Fibroblast of skin of right biceps (primary cell): ENCODE results near the gene STRADB.
"Not testable (repeated sequence)": the region's sequence is repeated elsewhere in the genome, so short reads cannot be mapped to it uniquely, and the experiment has no call there.

Experiments used
- DNase-seq: peaks from one replicate; pipeline ENCODE4 v3.0.0-alpha.2; 2013

The STRADB gene

DNA sequence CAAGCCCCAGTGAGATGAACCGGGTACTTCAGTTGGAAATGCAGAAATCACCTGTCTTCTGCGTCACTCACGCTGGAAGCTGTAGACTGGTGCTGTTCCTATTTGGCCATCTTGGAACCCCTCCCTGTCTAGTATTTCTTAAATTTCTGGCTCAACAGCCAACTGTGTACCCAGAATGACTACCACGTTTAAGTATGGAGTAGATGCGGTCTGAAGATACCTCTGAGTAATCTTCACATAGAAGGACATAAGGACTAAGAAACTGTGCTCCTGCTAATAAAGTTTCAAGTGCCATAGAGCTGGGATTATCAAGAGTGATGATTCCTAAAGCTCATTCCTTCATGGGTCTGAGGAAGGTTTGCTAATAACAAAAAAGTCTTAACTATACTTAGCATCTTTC is 20.7 kb upstream of the STRADB start:
- no peak for DNase-seq

DNA sequence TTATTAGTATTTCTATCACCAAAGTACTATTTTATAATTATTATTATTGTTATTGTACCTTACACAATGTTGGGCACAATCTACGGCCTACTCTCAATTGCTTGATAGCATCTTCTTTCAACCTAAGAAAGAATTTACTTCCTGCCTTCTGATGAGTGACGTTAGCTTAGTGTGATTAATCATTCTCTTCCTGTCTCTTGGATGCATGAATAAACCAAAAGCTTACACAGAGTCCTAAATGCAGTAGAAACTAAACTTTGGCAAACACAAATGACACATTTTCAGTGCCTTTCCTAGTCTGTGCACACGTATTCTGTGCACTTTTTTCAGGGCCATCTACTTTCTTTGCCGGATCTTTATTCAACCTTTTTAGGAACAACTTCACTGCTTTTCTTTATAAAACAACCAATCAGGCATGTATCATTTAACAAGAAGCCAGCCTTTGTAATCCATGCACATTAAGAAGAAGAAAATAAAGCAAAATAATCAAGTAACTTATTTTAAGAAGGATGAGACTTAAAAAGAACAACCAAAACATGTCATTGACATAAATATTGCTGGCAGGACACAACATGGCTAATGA is 19.4 kb upstream of the STRADB start:
- peak; percentile 78 for DNase-seq

DNA sequence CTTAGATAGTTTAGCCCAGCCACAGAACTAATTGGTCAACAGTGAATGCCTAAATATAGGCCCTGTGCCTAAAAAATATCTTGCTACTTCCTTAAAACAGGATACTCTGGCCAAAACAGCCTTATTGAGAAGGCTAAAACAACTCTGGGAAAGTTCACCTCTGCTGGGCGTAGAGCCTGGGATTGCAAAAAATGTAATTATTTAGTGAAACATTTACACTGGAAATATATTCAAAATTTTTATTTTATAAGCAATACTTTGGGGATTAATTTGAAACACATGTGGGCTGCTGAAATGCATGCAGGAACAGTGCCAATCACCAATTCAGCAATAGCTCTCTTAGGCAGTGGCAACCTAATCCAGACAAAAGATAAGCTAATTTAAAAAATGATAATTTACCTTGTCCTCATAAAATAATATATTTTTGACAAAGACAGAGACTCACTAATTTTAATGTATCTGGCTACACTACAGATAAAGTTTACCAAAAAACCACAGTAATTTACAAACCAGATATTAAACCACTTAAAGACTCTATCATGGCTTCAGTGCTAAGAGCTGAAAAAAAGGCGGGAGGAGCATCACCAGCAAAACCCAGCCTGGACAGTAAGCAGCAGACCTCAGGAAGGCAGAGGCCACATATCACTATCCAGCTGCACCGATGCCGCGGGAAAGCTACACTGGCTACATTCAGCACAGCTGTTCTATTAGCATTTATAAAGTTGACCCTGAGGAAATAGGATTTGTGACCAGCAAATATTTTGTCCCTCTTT is 18.7 kb upstream of the STRADB start:
- peak; percentile 61 for DNase-seq

DNA sequence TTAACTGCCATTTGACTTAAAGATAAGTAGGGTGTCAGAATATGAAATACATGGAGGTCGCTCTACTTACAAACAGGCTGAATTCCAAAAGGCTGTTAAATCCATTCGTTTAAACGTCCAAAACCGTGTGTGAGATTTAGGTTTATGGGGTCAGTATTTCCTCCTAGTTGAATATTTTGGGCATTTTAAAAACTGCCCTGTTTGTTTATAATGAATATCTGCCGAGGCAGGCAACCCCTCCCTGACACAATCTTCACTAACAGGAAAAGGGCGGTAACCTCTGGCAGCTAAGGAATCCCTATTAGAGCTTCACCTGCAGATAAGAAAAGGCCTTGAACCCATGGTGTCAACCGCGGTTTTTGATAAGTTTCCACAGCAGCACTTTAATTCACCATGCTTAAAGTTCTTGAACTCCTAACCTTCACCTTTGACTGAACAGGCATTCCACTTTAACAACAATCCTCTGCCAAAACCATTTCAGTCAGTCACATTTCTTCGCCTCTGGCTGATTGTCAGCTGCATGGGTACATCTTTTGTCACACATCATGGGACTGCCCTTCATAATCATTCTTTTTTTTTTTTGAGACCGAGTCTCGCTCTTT is 18.0 kb upstream of the STRADB start:
- DNase-seq = no peak

DNA sequence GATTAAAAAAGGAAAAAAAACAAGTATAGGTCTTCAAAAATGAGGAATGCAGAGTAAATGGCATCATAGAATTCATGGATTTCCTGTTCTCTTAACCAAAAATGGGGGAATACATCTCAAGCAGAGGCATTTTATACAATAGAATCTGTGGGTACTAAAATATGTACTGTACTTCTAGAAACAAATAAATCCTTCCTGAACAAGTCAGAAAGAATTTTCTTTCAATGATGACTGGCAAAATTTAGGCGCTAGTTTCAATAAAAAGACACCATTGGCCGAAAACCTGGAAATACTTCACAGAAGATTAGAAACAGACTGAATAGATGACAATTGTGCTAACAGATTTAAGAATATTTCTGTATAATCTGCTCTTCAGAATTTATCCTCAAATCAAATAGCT is 15.4 kb upstream of the STRADB start:
- DNase-seq = peak; percentile 32

DNA sequence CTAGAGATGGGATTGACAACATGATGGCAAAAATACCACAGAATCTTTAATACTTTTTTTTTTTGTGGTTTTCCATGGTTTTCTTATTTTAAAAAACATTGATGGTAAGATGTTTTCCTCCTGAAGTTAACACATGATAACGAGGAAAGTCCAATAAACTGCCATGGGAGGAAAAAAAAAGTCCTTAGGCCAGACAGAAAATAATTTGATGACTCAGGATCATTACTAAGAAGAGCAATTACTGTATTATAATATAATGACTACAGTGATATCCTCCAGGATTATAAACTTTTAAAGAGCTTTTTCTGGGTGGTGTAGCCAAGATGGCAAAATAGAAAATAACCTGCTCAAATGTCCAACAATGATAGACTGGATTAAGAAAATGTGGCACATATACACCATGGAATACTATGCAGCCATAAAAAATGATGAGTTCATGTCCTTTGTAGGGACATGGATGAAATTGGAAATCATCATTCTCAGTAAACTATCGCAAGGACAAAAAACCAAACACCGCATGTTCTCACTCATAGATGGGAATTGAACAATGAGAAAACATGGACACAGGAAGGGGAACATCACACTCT is 12.1 kb upstream of the STRADB start:
- not testable (repeated sequence) for DNase-seq

DNA sequence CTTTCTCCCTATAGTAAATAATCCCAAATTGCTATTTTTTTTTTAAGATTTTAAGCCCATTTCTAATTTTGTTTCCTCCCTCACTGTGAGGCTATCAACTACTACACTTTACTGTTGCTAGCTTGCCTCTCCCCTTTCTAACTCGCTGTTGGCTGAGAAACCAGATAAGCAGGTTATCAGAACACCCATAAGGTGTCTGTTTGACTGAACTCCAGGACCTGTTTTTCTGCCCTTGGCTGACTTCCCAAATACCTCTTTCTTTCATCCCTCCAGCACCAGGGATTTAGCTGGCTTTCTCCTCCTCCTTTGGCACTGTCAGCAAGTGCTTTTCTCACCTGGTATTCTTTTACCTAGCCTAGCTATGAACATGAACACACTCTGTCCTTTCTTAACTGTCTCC is 11.4 kb upstream of the STRADB start:
- no peak for DNase-seq

DNA sequence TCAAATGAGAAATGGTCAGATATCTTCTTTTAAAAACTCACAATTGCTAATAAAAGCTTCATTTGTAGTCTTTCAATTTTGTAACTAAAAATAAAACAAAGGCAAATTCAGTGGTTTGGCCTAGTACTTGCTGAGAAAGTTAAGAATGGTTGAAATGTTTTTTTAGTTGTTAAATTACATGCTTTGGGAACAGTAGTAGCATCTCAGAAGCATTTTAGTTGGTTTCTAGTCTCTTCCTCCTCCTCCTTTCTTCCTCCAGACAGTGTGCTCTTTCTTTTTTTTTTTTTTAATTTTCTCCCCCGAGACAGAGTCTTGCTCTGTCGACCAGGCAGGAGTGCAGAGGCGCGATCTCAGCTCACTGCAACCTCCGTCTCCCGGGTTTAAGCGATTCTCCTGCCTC is 10.1 kb upstream of the STRADB start:
- DNase-seq = no peak

DNA sequence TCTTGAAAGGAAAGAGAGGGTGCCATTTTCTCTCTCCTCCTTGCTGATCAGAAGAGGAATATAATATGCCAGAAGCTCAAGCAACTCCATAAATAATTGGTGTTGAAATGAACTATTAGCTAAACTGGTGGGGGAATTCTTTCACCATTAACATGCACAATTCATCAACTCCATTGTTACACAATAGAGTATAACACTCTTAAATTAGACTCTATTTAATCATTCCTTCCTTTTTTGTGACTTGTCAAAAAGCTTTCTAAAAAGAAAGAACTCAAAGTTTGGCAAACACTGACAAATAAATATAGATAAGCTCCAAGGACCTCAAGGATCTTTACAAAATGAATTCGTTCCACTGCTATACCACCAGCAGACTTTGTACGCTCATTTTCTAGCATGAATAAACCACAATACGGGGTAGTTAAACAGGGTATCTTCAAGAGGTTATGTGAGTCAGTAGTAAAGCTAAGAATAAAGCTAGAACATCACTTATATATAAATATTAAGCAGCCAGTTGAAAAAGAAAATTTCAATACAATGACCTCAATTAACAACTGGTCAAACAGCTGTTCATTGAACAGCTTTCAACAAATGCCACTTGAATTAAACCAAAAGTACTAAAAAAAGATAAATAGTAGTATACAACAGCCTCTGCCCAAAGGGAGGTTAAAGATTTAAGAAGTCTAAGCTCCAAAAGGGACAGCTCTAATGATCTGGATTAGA is 6.6 kb upstream of the STRADB start:
- peak; percentile 72 for DNase-seq

DNA sequence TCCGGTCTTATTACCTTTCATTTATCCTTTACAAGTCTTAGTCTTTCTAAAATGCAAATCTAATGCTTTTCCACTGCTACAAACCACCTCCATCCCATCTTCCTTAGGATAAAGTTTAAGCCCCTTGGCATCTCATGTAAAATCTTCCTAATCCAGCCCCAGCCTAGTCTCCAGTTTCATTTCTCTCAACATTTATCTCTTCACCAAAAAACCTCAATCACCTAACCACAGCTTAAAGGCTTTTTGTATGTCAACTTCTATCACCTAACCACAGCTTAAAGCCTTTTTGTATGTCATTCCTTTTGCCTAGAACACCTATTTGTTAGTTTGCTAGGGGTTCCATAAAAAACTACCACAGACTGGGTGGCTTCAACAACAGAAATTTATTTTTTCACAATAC is 4.5 kb upstream of the STRADB start:
- DNase-seq = no peak

DNA sequence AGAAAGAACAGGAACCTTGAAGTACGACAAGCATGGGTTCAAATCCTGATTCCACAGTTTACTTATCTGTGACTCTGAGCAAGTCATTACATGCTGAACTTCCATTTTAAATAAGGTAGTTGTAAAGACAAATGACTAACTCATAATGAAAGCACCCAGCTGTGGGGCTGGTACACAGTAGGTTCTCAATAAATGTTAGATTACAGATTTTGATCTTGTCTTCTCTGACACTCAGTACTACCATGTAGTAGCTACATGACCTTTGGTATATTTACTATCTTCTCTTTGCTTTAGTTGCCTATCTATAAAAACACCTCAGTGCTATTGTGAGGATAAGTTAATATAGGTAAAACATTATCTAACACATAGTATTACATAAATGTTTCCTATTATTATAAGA is 3.5 kb upstream of the STRADB start:
- no peak for DNase-seq

DNA sequence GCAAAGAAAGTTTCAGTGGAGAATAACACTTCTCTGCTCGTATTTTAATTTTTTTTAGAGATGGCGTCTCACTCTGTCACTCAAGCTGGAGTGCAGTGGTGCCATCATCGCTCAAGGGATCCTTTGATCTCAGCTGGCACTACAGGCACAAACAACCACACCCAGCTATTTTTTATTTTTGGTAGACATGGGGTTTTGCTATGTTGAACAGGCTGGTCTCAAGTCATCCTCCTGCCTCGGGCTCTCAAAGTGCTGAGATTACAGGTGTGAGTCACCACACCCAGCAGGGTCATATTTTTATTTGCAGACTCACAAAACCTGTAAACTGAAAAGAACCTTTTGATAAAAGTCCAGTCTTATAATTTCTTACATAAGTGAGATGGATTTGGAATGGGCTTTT is 2.8 kb upstream of the STRADB start:
- DNase-seq = no peak

DNA sequence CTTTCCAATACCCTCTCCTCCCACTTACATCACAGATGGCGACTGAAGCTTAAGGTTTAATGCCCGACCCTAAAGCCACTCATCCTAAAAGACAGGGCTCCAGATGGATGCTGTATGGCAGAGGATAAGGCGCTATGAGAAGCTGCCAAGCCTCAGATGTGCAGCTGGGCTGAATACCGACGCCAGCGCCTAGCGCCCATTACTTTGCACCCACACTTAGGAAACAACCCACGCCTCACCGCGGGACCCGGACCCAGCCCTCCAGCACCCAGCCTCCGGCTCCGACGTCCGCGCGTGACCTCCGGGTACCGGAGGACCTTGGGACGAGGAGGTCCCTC is 617 bp upstream of the STRADB start:
- no peak for DNase-seq

DNA sequence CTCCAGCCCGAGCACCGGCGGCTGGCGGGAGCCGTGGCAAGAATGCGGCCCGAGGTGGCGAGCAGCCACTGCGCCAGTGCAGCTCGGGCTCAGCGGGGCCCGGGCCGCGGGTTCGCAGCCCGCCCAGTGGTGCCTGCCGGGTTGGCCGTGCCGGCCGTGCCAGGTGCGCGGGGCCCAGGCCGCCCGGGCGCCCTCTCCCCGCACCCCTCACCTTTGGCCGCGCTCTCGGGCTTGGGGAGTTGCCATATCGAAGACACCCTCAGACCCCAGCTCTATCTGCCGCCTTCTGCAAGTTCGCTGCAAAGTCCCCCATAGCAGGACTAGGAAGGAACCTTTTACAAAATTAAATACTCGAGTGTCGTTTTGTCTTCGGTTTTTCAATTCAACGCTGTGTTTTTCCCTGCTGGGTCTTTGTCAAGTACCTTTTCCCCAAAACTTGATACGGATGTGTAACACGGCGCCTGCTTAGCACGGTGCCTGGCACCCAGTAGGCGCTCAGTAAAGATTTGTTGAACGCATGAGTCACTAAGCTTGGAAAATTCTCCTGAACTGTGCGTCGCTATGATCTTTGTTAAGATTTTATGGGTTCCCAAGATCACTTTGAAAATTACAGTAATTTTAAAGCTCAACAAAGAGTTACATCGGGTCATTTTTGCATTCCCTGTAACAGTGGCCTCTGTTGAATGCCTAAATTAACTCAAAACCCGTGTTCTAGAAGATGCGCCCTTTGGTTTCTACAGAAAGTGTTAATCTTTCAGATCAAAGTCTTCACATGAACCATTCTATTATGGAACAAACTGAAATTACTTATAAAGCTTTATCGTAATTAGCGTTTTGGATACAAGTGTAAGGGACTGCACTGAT is 750 bp downstream of the STRADB start:
- DNase-seq = no peak

DNA sequence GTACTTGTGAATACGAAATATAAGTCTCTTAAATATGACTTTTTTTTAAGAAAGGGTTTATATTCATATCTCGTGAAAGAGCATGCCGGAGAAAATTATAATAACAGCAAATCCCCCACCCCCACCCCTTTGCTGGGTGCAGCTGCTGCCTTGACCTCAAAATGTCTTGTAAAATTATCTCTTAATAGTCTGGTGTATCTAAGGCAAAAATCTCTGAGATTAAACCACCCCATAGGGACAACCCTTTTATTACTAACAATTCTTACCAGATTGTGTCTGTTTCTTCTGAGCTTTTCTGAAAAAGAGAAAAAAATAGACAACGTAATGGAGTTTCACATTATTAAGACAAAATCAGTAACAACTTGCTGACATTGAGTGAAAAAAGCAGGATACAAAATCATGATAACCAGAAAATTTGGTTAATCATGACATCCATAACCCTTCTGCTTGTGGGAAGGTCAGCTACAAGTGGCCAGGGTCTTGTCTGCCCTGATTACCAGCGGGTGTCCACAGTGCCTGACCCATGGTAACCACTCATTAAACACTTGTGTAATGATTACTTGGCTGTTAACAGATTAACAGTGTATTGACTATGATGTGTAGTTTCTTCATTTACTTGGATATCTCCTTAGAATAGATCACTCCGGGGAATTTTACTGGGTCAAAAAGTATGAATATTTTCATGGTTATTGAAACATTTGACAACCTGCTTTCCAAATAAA is 1.5 kb downstream of the STRADB start:
- no peak for DNase-seq

DNA sequence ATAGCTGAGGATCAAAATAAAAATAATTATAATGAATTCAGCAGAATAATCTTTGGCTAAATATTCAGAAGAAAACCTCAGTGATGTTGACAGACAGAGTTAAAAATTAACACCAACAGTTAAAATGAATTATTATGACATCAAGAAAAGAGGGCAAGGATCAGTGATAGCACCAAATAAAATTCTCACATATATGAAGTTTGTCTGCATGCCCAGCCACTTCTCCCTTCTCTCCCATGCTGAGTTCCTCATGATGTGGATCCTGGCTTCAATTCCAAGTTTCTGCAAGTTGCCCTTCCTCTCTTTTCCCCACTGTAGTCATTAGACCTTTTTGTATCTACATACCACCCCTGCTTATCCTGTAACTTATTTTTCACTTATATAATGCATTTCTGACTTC is 6.8 kb downstream of the STRADB start:
- no peak for DNase-seq

DNA sequence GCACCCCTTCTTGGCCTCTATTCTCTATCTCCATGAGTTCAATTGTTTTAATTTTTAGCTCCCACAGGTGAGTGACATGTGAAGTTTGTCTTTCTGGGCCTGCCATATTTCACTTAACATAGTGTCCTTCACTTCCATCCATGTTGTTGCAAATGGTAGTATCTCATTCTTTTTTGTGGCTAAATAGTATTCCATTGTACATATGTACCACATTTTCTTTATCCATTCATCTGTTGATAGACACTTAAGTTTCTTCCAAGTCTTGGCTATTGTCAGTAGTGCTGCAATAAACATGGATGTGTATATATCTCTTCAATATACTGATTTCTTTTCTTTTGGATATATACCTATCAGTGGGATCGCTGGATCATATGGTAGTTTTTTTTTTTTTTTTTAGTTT is 9.0 kb downstream of the STRADB start:
- no peak for DNase-seq

DNA sequence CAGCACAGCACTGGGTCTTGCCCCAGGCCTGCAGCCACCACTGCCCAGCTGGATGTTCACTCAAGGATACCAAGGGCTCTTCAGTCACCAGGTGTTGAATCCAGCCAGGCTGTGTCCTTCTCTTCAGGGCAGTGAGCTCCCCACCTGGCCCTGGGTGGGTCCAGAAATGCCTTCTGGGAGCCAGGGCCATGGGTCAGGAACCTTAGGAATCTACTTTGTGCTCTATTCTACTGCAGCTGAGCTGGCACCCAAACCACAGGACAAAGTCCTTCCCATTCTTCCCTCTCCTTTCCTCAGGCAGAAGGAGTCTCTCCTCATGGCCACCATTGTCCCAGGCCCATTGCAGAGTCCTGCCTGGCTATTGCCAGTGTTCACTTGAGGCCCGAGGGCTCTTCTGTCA is 13.0 kb downstream of the STRADB start:
- no peak for DNase-seq

DNA sequence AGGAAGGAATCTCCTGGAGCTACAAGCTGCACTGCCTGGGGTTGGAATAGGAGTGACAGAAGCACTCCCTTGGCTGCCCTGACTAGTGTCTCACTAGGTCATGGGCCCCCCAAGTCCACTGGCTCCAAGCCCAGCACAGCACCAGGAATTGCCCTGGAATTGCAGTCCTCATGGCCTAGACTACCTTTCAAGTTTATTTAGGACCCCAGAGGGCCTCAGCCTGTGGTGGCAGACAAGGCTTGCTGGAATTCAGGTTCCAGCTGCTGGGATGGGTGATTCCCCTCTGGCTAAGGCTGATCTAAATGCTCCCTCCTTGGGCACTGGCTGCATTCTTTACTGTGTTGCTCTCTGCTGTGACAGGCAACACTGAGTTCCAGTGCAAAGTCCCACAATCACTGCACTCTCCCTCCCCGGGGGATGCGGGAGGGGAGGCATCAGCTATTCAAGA is 14.0 kb downstream of the STRADB start:
- DNase-seq = no peak

DNA sequence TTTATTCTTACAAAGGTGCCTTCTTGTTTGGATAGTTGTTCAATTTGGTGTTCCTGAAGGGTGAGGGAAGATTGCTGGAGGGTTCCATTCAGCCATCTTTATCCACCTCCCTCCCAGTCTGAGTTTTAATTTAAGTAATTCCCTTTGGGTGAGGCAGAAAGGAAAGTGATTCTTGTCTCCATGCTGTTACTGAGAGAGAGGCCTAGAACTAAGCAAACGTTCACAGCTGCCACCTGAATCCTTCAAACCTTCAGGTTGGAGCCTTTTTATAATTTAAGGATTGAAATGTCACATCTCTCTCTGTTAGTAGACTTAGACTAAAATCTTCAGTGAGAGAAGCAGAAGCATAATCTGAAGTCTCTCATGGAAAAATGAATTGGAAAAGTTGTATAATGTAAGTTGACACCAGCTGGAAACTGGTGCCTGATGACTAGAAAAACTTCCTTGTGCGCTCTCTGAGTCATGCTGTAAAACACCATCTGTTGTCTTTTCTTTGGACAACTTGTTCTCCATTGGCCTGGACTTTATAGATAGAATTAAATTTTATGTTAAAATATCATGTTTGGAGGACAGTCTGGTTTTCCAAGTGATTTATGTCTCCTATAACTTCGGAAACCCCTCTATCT is 14.6 kb downstream of the STRADB start:
- DNase-seq = peak; percentile 67

DNA sequence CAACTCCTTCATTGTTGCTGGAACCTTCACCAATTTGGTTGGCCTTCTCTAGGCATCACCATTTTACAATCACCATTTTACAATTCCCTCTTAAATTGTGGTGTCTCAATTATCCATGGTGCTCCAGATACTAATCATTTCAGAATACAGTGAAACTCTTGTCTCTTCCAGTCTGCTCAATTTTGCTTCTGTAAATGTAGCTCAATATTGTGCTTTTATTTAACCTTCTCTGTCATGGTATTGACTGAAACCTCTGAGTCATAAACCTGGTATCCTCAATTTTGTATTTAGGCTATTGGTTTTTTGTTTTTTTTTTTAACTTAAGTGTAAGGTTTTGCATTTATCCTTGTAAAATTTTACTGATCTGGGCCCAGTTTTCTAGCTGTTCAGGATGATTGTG is 16.1 kb downstream of the STRADB start:
- no peak for DNase-seq
